HG02852 (cell line): ENCODE data around the gene RIPOR1.
"Not testable (repeated sequence)": the region's sequence is repeated elsewhere in the genome, so short reads cannot be mapped to it uniquely, and the experiment has no call there.

Source experiments
- ATAC-seq: cut with Tn5 transposase; IDR thresholded peaks from one replicate; pipeline ENCODE4 v1.9.1; 2021; ENCODE audit warnings: mild to moderate bottlenecking, moderate library complexity; ENCODE audit not compliant: unreplicated experiment

RIPOR1 gene, protein sequence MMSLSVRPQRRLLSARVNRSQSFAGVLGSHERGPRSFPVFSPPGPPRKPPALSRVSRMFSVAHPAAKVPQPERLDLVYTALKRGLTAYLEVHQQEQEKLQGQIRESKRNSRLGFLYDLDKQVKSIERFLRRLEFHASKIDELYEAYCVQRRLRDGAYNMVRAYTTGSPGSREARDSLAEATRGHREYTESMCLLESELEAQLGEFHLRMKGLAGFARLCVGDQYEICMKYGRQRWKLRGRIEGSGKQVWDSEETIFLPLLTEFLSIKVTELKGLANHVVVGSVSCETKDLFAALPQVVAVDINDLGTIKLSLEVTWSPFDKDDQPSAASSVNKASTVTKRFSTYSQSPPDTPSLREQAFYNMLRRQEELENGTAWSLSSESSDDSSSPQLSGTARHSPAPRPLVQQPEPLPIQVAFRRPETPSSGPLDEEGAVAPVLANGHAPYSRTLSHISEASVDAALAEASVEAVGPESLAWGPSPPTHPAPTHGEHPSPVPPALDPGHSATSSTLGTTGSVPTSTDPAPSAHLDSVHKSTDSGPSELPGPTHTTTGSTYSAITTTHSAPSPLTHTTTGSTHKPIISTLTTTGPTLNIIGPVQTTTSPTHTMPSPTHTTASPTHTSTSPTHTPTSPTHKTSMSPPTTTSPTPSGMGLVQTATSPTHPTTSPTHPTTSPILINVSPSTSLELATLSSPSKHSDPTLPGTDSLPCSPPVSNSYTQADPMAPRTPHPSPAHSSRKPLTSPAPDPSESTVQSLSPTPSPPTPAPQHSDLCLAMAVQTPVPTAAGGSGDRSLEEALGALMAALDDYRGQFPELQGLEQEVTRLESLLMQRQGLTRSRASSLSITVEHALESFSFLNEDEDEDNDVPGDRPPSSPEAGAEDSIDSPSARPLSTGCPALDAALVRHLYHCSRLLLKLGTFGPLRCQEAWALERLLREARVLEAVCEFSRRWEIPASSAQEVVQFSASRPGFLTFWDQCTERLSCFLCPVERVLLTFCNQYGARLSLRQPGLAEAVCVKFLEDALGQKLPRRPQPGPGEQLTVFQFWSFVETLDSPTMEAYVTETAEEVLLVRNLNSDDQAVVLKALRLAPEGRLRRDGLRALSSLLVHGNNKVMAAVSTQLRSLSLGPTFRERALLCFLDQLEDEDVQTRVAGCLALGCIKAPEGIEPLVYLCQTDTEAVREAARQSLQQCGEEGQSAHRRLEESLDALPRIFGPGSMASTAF

DNA sequence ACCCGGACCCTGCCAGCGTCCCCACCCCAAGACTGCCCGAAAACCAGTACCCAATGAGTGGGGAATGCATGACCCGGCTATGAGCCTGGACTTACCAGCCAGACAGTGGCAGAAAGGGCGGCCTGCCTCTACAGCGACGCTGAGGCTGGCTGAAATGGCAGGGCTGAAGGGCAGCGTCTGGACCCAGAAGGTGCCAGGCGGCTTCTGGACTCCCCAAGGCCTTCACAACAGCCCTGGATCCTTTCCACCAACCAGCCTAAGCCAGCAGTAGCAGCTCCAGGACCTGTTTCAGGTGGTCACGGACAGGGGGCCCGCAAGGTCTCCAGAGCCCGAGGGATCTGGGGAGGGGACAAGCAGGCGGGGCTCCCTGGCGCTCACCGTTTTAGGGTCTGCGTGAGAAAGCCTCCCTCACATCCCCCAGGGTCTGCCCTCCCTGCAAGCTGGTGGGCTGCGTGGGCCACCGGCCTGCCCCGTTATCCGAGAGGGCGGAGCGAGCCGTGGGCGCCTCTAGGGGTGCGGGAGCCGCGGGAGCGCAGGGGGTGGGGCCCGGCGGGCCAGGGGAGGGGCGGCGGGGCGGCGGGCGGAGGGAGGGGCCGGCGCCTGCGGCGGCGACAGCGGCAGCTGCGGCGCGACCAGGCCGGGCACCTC is at the start of gene RIPOR1:
TSS of gene RIPOR1 (plus strand) at position 608 of the 648 bp plus-strand sequence. CDS start 9,618 bp downstream, outside the sequence.
- ATAC-seq: no peak

DNA sequence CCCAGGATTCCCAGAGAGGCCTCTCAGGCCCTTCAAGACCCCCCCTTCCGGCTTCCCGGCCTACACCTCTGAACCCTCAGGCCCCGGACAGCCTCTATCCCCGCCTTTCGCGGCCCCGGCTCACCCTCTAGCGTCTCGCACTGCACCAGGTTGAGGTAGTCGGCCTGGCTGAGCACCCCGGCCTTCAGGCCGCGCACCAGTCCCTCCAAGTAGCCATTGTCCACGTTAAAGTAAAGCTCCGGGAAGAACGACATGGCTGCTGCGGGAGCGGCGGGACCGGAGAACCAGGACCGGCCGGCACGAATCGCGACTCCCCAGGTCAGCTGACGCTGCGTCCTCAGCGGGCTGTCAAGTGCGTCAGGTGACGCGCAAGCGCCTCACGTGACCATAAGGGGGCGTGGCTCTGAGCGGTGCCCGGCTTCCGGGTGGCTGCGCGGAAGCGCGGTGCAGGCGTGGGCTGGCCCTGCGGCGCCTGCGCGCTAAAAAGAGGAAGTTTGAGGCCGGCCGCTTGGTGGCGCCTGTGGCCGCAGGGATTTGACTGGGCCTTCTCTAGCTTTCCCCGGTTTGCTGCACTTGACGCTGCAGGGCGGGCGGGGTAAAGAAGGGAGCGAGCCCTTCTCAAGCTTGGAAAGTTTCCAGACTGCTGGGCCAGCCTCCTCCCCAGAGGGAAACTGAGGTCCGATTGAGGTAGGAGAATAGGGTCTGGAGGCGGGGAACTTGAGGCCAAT is 47.6 kb upstream of the RIPOR1 start, which contains the start of gene ATP6V0D1:
TSS of gene ATP6V0D1 (minus strand) at position 325 of the 728 bp plus-strand sequence. CDS start at position 254, 71 bp downstream.
- peak; percentile 89 for ATAC-seq

DNA sequence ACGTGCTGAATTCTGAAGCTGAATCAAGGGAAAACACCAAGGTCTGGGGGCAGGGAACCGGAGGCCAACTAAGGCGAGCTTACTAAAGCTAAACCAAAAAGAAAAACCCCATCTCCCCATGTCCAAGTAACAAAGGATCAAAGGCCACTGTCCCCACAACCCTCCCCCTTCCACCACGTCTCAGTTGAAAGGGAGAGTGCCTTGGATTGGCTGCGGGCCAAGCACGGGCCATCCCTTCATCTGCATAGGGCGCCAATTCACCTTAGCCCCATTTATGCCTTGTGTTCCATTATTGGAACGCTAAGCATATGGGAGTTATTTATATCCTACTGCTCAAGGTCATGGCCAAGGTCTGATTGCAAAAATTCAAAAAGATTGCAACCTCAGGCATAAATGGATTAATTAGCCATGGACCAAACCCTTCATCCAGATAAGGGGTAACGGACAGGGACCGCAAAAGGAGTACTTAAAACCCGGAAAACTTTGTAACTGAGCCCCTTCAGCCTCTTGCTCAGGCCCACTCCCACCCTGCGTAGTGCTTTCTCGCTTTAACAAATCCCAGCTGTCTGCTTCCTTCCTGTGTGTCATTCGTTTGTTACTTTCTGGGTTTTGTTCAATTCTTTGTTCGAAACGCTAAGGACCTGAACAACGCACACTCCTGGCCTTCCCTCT is 46.9 kb upstream of the RIPOR1 start:
- peak; percentile 9 for ATAC-seq

DNA sequence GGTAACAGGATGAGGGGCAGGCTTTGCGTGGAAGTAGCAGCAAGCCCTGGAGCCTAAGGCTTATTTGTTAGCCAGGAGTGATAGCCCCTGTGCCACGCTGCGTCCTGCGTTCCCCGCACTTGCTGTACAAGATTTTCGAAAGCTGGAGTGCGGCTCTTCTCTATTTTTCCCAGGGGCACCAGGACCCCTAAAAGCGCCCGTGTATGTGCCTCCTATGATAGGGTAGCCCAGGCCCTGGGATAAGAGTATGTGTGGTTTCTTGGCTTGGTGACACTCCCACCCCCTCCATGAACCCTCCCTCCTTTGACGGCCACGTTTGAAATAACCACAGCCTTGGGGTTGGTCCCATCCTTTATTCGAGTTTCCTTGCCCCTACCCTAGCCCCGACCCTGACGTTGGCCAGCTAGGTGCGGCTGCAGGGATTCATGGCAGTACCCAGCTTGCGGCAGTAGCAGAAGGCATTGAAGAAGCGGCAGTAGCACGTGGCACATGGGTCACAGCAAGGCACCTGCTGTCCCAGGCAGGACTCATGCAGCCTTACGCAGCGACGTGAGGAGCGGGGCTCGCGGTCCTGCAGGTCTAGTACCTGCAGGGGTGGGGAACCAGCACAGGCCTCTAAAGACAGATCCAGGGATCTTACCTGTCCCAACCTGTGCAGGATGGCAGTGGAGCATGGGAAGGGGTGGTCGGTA is 46.2 kb upstream of the RIPOR1 start:
- ATAC-seq: no peak

DNA sequence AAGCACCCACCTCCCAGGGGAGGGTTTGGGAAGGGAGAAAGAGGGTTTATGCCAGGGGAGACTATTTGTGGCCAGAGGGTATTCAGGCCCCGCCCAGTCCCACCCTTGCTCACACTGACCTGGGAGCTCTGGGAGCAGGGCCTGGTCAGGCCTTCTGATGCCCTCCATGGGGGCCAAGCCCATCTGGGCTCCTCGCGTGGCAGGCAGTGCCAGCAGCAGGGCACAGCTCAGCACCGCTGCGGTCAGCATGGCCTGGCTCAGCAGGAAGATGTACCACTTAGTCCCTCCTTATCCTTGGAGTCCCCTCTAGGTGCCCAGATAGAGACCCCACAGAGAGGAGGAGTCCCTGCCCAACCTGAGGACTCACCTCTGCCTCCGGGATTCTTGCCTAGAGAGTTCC is 45.5 kb upstream of the RIPOR1 start, which contains the start of gene AGRP:
TSS of gene AGRP (minus strand) at position 398 of the 400 bp plus-strand sequence. CDS start at position 249, 149 bp downstream.
- no peak for ATAC-seq

DNA sequence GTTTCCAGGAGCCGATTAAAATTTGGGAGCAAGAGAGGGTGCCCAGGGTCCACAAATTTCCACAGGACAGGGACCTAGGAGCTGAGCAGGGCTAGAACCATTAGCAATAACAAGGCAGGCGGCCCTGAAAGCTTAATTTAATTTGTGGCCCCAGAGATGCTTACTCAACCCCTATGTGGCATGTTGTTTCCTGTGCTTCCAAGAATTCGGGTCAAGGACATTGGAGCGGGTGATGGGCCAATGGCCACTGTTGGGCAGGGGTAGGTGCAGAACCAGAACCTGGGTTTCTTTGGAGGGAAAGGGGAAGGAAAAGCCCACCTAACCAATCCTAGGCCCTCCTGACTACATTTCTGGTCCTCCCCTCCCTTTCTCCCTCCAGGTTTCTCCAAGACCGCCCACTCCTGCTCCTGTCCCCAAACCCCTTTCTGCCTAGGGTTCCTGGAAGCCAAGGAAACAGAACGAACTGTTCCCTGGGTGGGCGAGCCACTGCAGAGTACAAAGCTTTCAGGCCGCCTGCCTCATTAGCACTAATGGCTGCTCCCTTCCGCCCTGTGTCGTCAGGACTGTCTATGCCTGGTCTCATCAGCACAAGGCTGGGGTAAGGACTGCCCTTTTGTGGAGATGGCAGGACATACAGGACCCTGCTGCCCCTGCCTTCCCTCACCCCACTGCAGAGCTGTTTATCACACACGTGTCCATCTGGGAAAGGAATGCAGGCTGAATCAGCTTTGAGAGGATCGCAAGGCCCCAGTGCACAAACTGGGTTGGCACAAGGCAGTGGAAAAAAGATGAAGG is 44.7 kb upstream of the RIPOR1 start:
- no peak for ATAC-seq

DNA sequence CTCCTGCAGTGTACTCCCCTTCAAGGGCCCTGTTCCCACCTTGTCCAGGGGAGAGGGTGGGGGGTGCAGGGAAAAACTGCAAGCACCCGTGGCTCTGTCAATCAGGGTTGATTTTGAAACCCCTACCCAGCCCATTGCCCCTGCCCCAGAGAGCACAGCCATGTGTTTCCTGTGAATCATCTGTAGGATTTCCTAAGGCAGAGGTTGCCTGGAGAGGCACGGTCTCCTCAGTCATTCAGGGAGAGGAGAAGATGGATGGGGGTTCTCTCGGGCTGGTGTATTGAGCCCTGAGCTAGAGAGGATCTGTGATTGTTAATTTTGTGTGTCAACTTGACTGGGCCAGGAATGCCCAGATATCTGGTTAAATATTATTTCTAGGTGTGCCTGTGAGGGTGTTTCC is 41.8 kb upstream of the RIPOR1 start:
- no peak for ATAC-seq

DNA sequence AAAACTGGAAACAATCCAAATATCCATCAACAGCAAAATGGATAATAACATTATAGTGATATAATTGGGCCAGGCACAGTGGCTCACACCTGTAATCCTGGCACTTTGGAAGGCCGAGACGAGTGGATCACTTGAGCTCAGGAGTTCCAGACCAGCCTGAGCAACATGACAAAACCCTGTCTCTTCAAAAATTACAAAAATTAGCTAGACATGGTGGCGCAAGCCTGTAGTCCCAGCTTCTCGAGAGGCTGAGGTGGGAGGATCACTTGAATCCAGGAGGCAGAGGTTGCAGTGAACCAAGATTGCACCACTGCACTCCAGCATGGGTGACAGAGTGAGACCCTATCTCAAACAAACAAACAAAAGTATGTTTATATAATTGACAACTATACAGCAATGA is 41.1 kb upstream of the RIPOR1 start:
- not testable (repeated sequence) for ATAC-seq

DNA sequence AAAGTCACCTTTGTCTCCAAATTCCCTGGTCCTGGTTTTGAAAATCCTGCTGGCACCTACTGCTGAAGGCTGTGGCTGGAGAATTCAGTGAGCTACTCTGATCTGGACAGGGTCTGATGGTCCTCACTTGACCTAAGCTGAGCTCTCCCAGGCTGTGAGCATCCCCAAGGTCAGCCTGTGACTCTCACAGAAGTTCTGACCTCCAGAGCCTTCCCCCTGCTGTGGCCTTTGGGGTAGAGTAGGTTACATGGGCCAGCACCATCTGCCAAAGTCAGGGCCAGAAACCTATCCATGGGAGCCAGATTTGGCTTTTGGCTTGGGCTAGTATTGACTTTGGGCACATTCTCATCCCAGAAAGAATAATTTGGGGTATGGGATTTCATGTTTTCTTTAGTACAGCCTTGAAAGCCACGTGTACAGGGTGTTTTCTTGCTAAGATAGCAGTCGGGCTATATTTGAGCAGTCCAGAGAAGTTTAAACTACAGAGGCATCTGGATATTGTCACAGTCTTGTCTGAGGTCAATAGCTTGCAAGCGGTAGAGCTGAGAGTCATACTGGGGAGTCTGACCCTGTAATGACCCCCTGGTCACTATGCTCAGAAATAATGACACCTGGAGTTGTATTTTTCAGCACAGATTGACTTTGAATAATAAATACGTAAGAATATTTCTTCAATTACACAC is 39.1 kb upstream of the RIPOR1 start:
- ATAC-seq: no peak

DNA sequence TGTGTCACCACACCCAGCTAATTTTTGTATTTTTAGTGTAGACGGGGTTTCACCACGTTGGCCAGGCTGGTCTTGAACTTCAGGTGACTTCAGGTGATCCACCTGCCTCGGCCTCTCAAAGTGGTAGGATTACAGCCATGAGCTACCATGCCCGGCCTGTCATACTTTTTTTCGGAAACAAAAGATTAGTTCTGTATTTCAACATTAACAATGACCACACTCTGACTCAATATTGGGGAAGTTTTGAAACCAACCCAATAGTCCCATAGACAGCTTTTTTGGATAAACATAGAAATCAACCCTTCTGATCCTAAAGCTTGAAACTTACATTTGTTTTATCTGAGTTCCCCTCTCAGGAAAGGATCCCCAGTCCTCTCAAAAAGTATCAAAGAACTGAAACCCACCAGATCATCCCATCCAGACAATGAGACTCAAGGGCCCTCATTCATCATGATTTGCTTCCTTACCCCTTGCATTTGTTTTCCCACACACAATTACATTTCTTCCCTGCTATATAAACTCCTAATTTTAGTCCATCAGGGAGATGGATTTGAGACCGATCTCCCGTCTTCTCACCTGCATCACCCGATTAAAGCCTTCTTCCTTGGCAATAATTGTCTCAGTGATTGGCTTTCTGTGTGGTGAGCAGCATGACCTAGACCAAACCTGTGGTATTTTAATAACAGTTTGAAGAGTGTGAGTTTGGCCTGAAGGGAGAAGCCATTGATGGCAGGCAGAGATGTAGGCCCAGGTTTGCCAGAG is 38.1 kb upstream of the RIPOR1 start:
- no peak for ATAC-seq

DNA sequence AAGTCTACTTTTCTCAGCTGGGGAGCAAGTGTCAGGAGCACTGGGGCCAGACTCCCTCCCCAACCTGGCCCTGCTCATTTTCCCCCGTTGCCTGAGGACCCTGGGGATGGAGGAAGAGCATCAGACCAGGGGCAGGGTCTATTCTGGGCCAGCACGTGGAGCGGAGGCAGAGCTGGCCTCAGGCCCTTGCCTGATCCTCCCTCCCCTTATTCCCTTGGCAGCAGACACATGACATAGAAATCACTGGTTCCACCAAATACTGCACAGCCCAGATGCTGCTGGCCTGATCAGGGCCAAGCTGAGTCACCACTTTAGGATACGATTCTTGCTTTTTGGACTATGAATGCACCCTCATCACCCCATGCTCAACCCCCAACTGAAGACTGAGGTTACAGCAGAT is 29.5 kb upstream of the RIPOR1 start:
- no peak for ATAC-seq

DNA sequence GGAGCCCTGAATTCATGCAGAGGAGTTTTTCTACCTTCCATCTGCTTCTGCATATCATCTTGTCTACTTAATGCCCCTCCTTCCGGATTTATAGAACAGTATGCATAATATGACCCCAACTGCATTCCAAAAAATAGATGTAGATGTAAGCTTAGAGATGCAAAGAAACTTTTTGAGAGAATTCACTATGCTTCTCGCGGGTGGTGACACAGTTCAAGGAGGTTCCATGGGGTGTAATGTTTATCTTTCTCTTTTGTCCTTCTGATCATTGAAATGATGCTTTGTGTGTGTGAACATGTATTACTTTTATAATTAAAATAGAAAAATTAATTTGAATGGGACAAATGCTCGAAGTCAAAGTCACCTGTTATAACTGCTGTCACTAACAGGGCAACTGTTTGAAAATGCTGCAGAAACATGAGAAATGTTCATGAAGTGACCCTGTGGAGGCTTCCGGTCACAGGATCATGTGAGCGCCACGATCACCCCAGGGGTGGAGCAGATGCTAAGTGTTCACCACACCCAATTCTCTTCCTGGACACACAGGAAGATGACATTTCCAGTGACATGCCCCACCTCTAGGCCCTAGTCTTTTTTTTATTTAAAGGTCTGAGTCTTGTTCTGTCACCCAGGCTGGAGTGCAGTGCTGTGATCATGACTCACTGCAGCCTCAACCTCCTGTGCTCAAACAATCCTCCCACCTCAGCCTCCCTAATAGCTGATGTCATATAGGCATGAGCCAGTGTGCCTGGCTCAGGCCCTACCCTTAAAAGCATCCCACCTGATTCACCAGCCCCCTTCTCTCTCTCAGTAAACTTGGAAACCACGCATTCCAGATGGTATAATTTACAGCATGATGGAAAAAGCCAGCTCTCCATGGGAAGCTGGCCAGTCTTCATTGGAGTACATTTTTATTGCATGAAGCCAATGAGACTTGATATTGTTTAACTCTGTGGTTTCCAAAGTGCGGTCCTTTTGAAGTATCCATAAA is 24.3 kb upstream of the RIPOR1 start:
- ATAC-seq: no peak

DNA sequence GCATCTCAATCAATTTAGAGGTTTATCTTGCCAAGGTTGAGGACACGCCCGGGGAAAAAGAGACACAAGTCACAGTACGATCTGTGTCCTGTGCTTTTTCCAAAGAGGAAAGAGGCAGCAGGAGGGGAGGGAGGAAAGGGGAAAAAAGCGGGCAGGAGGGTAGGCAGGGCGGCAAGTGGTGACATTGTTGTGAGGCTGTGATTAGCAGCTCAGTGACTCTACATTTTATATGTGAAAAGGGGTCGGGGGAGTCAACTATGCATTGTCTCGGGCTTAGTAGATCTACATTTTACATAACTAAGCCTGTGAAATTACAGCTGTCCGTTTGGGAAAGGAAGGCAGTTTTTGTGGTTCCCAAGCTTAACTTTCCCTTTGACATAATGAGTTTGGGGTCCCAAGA is 22.2 kb upstream of the RIPOR1 start:
- ATAC-seq: no peak

DNA sequence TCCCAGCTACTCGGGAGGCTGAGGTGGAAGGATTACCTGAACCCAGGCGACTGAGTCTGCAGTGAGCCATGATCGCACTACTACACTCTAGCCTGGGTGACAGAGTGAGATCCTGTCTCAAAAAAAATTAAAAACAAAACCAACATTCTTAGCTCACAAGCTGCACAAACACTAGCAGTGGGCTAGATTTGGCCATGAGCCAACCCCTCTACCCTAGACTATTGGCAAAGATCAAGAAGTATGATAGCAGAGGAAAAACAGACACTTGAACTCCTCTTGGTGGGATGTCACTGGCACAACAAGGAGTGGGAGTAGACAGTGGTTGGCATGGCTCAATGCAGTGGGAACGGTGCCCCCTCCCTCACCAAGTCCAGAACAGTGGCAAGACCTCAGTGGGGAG is 19.6 kb upstream of the RIPOR1 start:
- ATAC-seq: no peak

DNA sequence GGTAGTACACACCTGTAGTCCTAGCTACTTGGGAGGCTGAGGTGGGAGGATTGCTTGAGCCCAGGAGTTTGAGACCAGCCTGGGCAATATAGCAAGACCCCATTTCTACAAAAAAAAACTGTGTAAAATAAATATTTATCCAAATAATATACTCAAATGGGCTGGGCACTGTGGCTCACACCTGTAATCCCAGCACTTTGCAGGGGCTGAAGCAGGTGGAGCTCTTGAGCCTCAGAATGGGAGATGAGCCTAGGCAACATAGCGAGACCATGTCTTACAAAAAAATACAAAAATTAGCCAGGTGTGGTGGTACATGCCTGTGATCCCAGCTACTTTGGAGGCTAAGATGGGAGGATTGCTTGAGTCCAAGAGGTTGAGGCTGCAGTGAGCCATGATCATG is 14.7 kb upstream of the RIPOR1 start:
- ATAC-seq: not testable (repeated sequence)
